HEK293T (cell line): ENCODE measurements around the gene PTGS2.

Experiments used
- CTCF ChIA-PET: fragments of 350-600 bp; formaldehyde crosslinking; extraction: SDS; loops from one replicate; lab custom pipeline; 2021; ENCODE audit warnings: antibody characterized with exemption, inconsistent platforms; lab: Yijun Ruan, JAX
- POLR2A ChIA-PET: fragments of 350-600 bp; formaldehyde crosslinking; extraction: SDS; loops from one replicate; lab custom pipeline; 2020; ENCODE audit warnings: antibody characterized with exemption, inconsistent platforms; lab: Yijun Ruan, JAX
- DNase-seq: peaks from one replicate; pipeline ENCODE4 v3.0.0; 2012; ENCODE audit warnings: mixed read lengths; ENCODE audit errors: extremely low spot score
- ARNT ChIP-seq: fragments of 450-650 bp; IDR thresholded peaks from 2 replicates; pipeline ENCODE4 v1.6.1; 2017; ENCODE audit warnings: mild to moderate bottlenecking
- BHLHE40 ChIP-seq: fragments of 450-650 bp; IDR thresholded peaks from 2 replicates; pipeline ENCODE4 v1.6.1; 2016; ENCODE audit warnings: mild to moderate bottlenecking, moderate library complexity, borderline replicate concordance
- CTBP1 ChIP-seq: fragments of 450-650 bp; IDR thresholded peaks from 2 replicates; pipeline ENCODE4 v1.6.1; 2016; ENCODE audit warnings: borderline replicate concordance
- ELF4 ChIP-seq: fragments of 450-650 bp; IDR thresholded peaks from 2 replicates; pipeline ENCODE4 v1.6.1; 2017; ENCODE audit warnings: antibody characterized with exemption
- FOXA1 ChIP-seq: fragments of 450-650 bp; IDR thresholded peaks from 2 replicates; pipeline ENCODE4 v1.6.1; 2016; ENCODE audit warnings: mild to moderate bottlenecking
- FOXK2 ChIP-seq: fragments of 450-650 bp; IDR thresholded peaks from 2 replicates; pipeline ENCODE4 v1.6.1; 2016; ENCODE audit warnings: mild to moderate bottlenecking
- FOXM1 ChIP-seq: fragments of 450-650 bp; IDR thresholded peaks from 2 replicates; pipeline ENCODE4 v1.6.1; 2017; ENCODE audit warnings: mild to moderate bottlenecking, borderline replicate concordance
- HDGF ChIP-seq: fragments of 450-650 bp; IDR thresholded peaks from 2 replicates; pipeline ENCODE4 v1.6.1; 2017; ENCODE audit warnings: antibody characterized with exemption, borderline replicate concordance
- L3MBTL2 ChIP-seq: fragments of 450-650 bp; conservative IDR thresholded peaks from 2 replicates; pipeline ENCODE4 v1.6.1; 2016; ENCODE audit warnings: mild to moderate bottlenecking
- LEF1 ChIP-seq: fragments of 450-650 bp; IDR thresholded peaks from 2 replicates; pipeline ENCODE4 v1.6.1; 2017; ENCODE audit warnings: mild to moderate bottlenecking, borderline replicate concordance
- NFRKB ChIP-seq: fragments of 450-650 bp; IDR thresholded peaks from 2 replicates; pipeline ENCODE4 v1.6.1; 2016; ENCODE audit warnings: mild to moderate bottlenecking, moderate library complexity
- PKNOX1 ChIP-seq: fragments of 450-650 bp; IDR thresholded peaks from 2 replicates; pipeline ENCODE4 v1.6.1; 2016
- SP1 ChIP-seq: fragments of 450-650 bp; IDR thresholded peaks from 2 replicates; pipeline ENCODE4 v1.6.1; 2017
- SUZ12 ChIP-seq: fragments of 450-650 bp; IDR thresholded peaks from 2 replicates; pipeline ENCODE4 v1.6.1; 2016; ENCODE audit warnings: mild to moderate bottlenecking
- TARDBP ChIP-seq: fragments of 450-650 bp; IDR thresholded peaks from 2 replicates; pipeline ENCODE4 v1.6.1; 2016
- ZNF384 ChIP-seq: fragments of 450-650 bp; IDR thresholded peaks from 2 replicates; pipeline ENCODE4 v1.6.1; 2016

PTGS2 gene

GRCh38 chr1:186699519-186699918 is 19.3 kb upstream of the PTGS2 start:
- CTCF ChIA-PET, result no interaction called here
- DNase-seq, result no peak
- POLR2A ChIA-PET, result no interaction called here
- TF ChIP-seq NFRKB (no peak), TARDBP (no peak), FOXK2 (no peak), HDGF (no peak), L3MBTL2 (no peak), SUZ12 (no peak), FOXM1 (no peak), ELF4 (no peak)

- ChIA-PET CTCF (no interaction called here), POLR2A (no interaction called here)
- TF ChIP-seq FOXA1 (no peak), SP1 (no peak), BHLHE40 (no peak), ZNF384 (no peak), FOXM1 (no peak), TARDBP (no peak), ARNT (no peak), HDGF (no peak), L3MBTL2 (no peak), CTBP1 (no peak), SUZ12 (no peak)
- DNase-seq, result no peak
Observed at GRCh38 chr1:186689907-186690306, 9.7 kb upstream of the PTGS2 start.

DNA sequence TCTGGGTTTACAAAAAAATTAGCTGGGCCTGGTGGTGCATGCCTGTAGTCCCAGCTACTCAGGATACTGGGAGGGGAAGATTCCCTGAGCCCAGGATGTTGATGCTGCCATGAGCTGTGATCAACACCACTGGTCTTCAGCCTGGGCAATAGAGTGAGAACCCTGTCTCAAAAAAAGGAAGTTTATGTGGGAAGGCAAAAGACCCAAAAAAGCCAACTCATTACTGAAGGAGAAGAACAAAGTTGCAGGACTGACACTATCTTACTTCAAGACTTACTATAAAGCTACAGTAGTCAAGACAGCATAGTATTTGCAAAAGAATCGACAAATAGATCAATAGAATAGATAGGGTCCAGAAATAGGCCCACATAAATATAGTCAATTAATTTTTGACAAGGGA is 9.2 kb upstream of the PTGS2 start:
- no peak for TF ChIP-seq TARDBP
- no peak for TF ChIP-seq LEF1
- TF ChIP-seq BHLHE40, result no peak
- no peak for TF ChIP-seq CTBP1
- no peak for TF ChIP-seq FOXK2
- TF ChIP-seq ZNF384, result no peak
- no peak for TF ChIP-seq L3MBTL2
- TF ChIP-seq FOXM1, result no peak
- no peak for TF ChIP-seq NFRKB
- no peak for DNase-seq
- ChIA-PET POLR2A (no interaction called here), CTCF (no interaction called here)

GRCh38 chr1:186683652-186684410 is 3.6 kb upstream of the PTGS2 start:
- no peak for DNase-seq
- CTCF ChIA-PET, result interaction anchor here (0.5 to 0.7 kb wide), 3 partner anchors 12 to 69 kb away, joined by 3 read pairs; no protein-coding TSS in a partner anchor
- POLR2A ChIA-PET, result no interaction called here
- no peak for TF ChIP-seq ELF4
- TF ChIP-seq LEF1, result no peak
- TF ChIP-seq SUZ12, result no peak
- TF ChIP-seq SP1, result no peak
- TF ChIP-seq ZNF384, result no peak
- TF ChIP-seq CTBP1, result no peak
- no peak for TF ChIP-seq PKNOX1

GRCh38 chr1:186682736-186683135 is 2.5 kb upstream of the PTGS2 start:
- TF ChIP-seq ELF4, result no peak
- TF ChIP-seq SUZ12, result no peak
- no peak for TF ChIP-seq CTBP1
- TF ChIP-seq NFRKB, result no peak
- no peak for TF ChIP-seq ZNF384
- TF ChIP-seq FOXK2, result no peak
- no peak for TF ChIP-seq LEF1
- TF ChIP-seq ARNT, result no peak
- TF ChIP-seq FOXA1, result no peak
- TF ChIP-seq PKNOX1, result no peak
- TF ChIP-seq L3MBTL2, result no peak
- no peak for TF ChIP-seq SP1
- TF ChIP-seq FOXM1, result no peak
- TF ChIP-seq BHLHE40, result no peak
- TF ChIP-seq TARDBP, result no peak
- no peak for TF ChIP-seq HDGF
- DNase-seq, result no peak
- POLR2A ChIA-PET, result no interaction called here
- CTCF ChIA-PET, result interaction anchor here (1.1 kb wide), 1 partner anchor 77 kb away, joined by 3 read pairs; no protein-coding TSS in a partner anchor

GRCh38 chr1:186681801-186682200 is 1.6 kb upstream of the PTGS2 start:
- TF ChIP-seq CTBP1 (no peak), SP1 (no peak), ZNF384 (no peak)
- no peak for DNase-seq
- POLR2A ChIA-PET, result no interaction called here
- CTCF ChIA-PET, result interaction anchor here (1.1 kb wide), 1 partner anchor 76 kb away, joined by 3 read pairs; no protein-coding TSS in a partner anchor

DNA sequence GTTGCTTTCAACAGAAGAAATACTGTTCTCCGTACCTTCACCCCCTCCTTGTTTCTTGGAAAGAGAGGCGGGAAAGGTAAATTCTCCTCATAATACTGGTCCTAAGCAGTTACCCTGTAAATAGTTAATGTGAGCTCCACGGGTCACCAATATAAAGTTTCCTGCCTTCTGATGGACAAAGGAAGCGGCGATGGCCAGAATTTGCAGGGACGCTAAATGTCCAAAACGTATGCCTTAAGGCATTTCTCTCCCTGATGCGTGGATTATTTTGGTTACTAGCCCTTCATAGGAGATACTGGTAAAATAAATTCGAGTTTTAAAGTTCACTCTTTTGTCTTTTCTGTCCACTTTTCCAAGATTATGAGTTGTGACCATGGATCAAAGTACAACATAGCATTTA is 898 bp upstream of the PTGS2 start:
- TF ChIP-seq HDGF (no peak), PKNOX1 (no peak), L3MBTL2 (no peak), LEF1 (no peak), ELF4 (no peak), ZNF384 (no peak), CTBP1 (no peak), FOXA1 (no peak), TARDBP (no peak), FOXK2 (no peak), FOXM1 (no peak), SUZ12 (no peak), BHLHE40 (no peak), ARNT (no peak), SP1 (no peak), NFRKB (no peak)
- ChIA-PET POLR2A (no interaction called here), CTCF (no interaction called here)
- DNase-seq, result no peak
